Measurements from ENCODE around the gene RORC. TPM values are rescaled to one million over a fixed set of nuclear protein-coding genes. Genes with fewer than 3 reads are reported as not detected.

RORC gene
- total RNA-seq, 2 experiments from 2014 or later: 1.3 to 1.5 TPM

DNA sequence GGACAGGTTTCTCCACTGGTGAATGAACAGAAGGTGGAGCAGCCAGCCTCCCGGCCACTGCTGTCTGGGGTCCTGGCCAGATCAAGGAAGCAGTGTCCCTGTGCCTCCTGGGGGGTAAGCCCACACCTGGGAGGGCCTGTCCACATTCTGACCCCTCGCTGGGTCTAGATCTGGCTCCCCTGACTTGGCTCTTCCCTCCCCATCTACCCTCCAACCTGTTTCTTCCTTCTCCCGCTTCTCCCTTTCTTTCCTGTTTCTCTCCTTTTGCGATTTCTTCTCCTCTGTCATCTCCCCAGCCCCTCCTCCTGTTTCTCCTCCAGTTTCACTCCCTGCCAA is 378 bp downstream of the RORC start:
- DNase-seq (no peak), ATAC-seq (no peak)
- H3K27me3 Mint-ChIP-seq: no peaks in the 10 kb centered on the region
- H3K4me3 Mint-ChIP-seq: no peak overlapping the region
- TF ChIP-seq, protein P1, sequence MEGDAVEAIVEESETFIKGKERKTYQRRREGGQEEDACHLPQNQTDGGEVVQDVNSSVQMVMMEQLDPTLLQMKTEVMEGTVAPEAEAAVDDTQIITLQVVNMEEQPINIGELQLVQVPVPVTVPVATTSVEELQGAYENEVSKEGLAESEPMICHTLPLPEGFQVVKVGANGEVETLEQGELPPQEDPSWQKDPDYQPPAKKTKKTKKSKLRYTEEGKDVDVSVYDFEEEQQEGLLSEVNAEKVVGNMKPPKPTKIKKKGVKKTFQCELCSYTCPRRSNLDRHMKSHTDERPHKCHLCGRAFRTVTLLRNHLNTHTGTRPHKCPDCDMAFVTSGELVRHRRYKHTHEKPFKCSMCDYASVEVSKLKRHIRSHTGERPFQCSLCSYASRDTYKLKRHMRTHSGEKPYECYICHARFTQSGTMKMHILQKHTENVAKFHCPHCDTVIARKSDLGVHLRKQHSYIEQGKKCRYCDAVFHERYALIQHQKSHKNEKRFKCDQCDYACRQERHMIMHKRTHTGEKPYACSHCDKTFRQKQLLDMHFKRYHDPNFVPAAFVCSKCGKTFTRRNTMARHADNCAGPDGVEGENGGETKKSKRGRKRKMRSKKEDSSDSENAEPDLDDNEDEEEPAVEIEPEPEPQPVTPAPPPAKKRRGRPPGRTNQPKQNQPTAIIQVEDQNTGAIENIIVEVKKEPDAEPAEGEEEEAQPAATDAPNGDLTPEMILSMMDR (IDR thresholded peaks at IDR 0.05): no peak
- no peaks in the 10 kb centered on the region for H3K9me3 Mint-ChIP-seq
- H3K4me1 Mint-ChIP-seq (ENCODE audit: low read depth): peaks cover 72% of the 10 kb centered on the region
- H3K36me3 Mint-ChIP-seq (ENCODE audit: low read depth): no peaks in the 10 kb centered on the region
- CTCF ChIA-PET: interaction anchor here (1.9 kb wide), 1 partner anchor 57 kb away, joined by 4 read pairs; no protein-coding TSS in a partner anchor
- POLR2A ChIA-PET: interaction anchor here (1.2 kb wide), 1 partner anchor 9 kb away, joined by 3 read pairs; no protein-coding TSS in a partner anchor
- intact Hi-C loops (cut with micrococcal nuclease): loop anchor here (10.0 kb wide), 1 partner anchor 236 kb away; no protein-coding TSS in a partner anchor
- H3K27ac Mint-ChIP-seq: no peak overlapping the region

- ChIA-PET CTCF (interaction anchor here (1.9 kb wide), 1 partner anchor 56 kb away, joined by 4 read pairs; no protein-coding TSS in a partner anchor), POLR2A (interaction anchor here (0.9 to 1.2 kb wide), 2 partner anchors 10 to 63 kb away, joined by 3 read pairs; no protein-coding TSS in a partner anchor)
- Mint-ChIP-seq H3K4me1 (ENCODE audit: low read depth) (peaks cover 75% of the 10 kb centered on the region), H3K36me3 (ENCODE audit: low read depth) (no peaks in the 10 kb centered on the region), H3K27me3 (no peaks in the 10 kb centered on the region), H3K27ac (peak overlapping the region; percentile 71), H3K9me3 (no peaks in the 10 kb centered on the region), H3K4me3 (no peak overlapping the region)
- DNase-seq (no peak), ATAC-seq (no peak)
- intact Hi-C loops (cut with micrococcal nuclease): loop anchor here (10.0 kb wide), 1 partner anchor 235 kb away; no protein-coding TSS in a partner anchor
- TF ChIP-seq, protein P1 (IDR thresholded peaks at IDR 0.05): no peak
These were observed 1.5 kb downstream of the RORC start for GRCh38 chr1:151830055-151830454.

DNA sequence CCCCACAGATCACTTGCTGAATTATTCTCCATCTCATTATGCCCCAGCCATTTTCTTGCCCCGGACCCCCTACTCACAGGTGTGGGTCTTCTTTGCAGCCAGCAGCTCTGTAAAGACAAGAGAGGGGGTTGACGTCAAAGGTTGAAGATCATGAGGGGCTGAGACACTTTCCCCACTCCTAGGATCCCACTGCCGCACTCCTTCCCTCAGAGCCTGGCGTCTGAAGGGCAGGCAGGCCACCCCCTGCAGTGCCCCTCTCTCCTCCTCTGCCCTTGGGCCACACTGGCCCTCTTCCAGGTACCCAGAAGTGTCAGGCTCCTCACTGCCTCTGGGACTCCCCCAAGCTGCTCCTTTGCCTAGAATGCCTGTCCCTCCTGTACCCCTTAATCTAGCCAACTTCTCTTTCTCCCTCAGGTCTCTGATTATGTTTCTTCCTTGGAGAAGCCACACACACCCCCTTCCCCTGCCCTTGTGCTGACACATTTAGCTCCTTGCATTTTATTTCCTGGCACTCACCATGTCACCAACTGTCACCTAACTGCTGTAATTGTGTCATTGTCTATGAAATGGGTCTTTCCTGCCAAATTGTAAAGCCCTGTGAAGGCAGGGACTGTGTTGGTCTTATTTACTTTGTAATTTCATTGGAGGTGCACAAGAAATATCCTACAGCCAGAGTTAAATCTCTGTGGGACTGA is 2.1 kb downstream of the RORC start:
- Mint-ChIP-seq H3K4me1 (ENCODE audit: low read depth) (peaks cover 70% of the 10 kb centered on the region), H3K9me3 (no peaks in the 10 kb centered on the region), H3K27ac (peak overlapping the region; percentile 31), H3K36me3 (ENCODE audit: low read depth) (no peaks in the 10 kb centered on the region), H3K4me3 (no peak overlapping the region), H3K27me3 (no peaks in the 10 kb centered on the region)
- intact Hi-C loops (cut with micrococcal nuclease): loop anchor here (5.0 to 10.0 kb wide), 2 partner anchors 37 to 235 kb away; partner anchors contain the start of gene TDRKH
- CTCF ChIA-PET: interaction anchor here (1.9 kb wide), 1 partner anchor 55 kb away, joined by 4 read pairs; no protein-coding TSS in a partner anchor
- ATAC-seq (no peak), DNase-seq (peak; percentile 30)
- TF ChIP-seq, protein P1 (IDR thresholded peaks at IDR 0.05): no peak
- POLR2A ChIA-PET: interaction anchor here (0.7 to 0.9 kb wide), 2 partner anchors 62 to 364 kb away, joined by 3 read pairs; no protein-coding TSS in a partner anchor

DNA sequence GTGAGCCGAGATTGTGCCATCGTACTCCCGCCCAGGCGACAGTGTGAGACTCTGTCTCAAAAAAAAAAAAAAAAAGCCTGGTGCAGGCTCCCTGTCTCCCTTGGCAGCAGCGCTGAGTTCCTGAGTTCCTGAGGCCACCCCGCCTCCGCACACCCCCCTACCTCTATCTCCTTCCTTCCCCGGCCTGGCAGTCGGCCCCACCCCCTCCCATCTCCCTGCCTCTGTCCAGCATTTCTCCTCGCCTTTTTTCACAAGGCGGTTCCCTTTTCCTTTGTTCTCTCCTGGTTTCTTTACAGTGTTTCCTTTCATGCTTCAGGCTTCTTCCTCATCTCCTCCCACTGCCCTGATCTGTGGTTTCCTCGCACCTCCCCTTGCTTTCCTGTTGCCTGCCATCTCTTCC is 2.7 kb downstream of the RORC start:
- ChIA-PET POLR2A (no interaction called here), CTCF (interaction anchor here (3.2 kb wide), 1 partner anchor 7 kb away, joined by 14 read pairs; no protein-coding TSS in a partner anchor)
- Mint-ChIP-seq H3K4me3 (no peak overlapping the region), H3K27me3 (no peaks in the 10 kb centered on the region), H3K36me3 (ENCODE audit: low read depth) (no peaks in the 10 kb centered on the region), H3K27ac (peak overlapping the region; percentile 31), H3K9me3 (no peaks in the 10 kb centered on the region), H3K4me1 (ENCODE audit: low read depth) (peaks cover 65% of the 10 kb centered on the region)
- intact Hi-C loops (cut with micrococcal nuclease): loop anchor here (5.0 kb wide), 1 partner anchor 37 kb away; the partner anchor contains the start of gene TDRKH
- ATAC-seq (no peak), DNase-seq (peak; percentile 26)
- TF ChIP-seq, protein P1 (IDR thresholded peaks at IDR 0.05): no peak

DNA sequence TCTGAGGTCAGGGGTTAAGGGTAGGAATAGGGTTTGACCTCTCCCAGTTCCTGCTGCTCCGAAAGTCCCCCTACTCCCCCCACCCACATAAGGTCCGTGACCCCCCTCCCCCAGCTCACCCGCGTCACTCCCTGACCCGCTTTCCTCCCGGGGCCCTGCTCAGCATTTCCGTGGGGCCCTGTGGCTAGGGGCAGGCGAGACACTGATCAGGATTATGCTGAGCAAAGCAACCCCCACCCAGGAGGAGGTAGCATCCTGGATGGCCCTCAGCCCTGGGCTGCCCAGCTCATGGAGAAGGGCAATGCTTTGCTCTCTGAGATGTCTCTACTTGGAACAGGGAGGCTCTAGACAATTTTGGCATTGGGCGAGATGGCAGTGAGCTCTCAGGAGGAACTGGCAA is 3.7 kb downstream of the RORC start:
- TF ChIP-seq, protein P1 (IDR thresholded peaks at IDR 0.05): no peak
- intact Hi-C loops (cut with micrococcal nuclease): loop anchor here (5.0 kb wide), 1 partner anchor 36 kb away; the partner anchor contains the start of gene TDRKH
- POLR2A ChIA-PET: interaction anchor here (1.0 to 1.3 kb wide), 2 partner anchors 64 to 81 kb away, joined by 4 to 5 read pairs; partner anchors contain the start of genes MRPL9 and THEM4
- H3K27ac Mint-ChIP-seq: peak overlapping the region; percentile 21
- CTCF ChIA-PET: interaction anchor here (1.1 to 3.2 kb wide), 2 partner anchors 9 to 234 kb away, joined by 3 to 14 read pairs; no protein-coding TSS in a partner anchor
- no peaks in the 10 kb centered on the region for H3K36me3 Mint-ChIP-seq (ENCODE audit: low read depth)
- ATAC-seq: no peak
- no peaks in the 10 kb centered on the region for H3K9me3 Mint-ChIP-seq
- H3K4me1 Mint-ChIP-seq (ENCODE audit: low read depth): peaks cover 56% of the 10 kb centered on the region
- DNase-seq: peak; percentile 26
- H3K27me3 Mint-ChIP-seq: no peaks in the 10 kb centered on the region
- no peak overlapping the region for H3K4me3 Mint-ChIP-seq

Measured in activated CD8-positive, alpha-beta T cell treated with anti-CD3 and anti-CD28 coated beads for 36 hours (primary cell).